GM12892 (cell line): ENCODE data around the gene CHSY1.

ENCODE experiments used
- POLR2A ChIP-seq: IDR thresholded peaks from 2 replicates; pipeline ENCODE4 v1.6.1; 2011; ENCODE audit warnings: low read depth, low read length, control low read depth
- POLR2AphosphoS5 ChIP-seq: IDR thresholded peaks from 2 replicates; pipeline ENCODE4 v1.6.1; 2011; ENCODE audit warnings: low read depth, low read length, control low read depth
- TAF1 ChIP-seq: IDR thresholded peaks from 2 replicates; pipeline ENCODE4 v1.6.1; 2011; ENCODE audit warnings: low read depth, mild to moderate bottlenecking, control low read depth, low read length, borderline replicate concordance

DNA sequence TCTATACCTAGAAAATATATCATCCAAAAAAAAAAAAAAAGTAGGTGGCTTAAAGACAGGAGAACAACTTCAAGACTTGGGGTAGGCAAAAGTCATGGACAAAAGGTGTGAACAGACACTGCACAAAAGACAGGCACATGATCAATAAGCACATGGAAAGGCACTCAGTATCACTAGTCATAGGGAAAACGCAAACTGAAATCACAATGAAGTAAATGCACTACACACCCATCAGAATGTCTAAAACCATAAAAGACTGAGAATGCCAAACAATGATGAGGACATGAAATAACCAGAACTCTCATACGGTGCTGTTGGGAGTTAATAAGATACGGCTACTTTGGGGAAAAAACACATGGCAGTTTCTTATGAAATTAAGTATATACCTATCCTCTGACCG, 40.0 kb downstream of the CHSY1 start:
- TF ChIP-seq POLR2A (no peak), POLR2AphosphoS5 (no peak), TAF1 (no peak)
